Suprapubic skin (tissue), 3 donors: ENCODE measurements around the gene LUC7L.

Source experiments
- POLR2A ChIP-seq, 2 donors: fragments of 450-650 bp; IDR thresholded peaks; one replicate each; pipeline ENCODE4 v1.6.1; 2017; ENCODE audit warnings: antibody characterized with exemption in 2 of 2, mild to moderate bottlenecking in 2 of 2, moderate library complexity in 2 of 2
- TF ChIP-seq, protein P1 (sequence below), 2 donors: fragments of 200-600 bp in 1 of 2; fragments of 450-650 bp in 1 of 2; sonication (generic) in 1 of 2; IDR thresholded peaks; one replicate each; pipeline ENCODE4 v1.5.1; 2016 to 2019; ENCODE audit warnings: antibody characterized with exemption in 2 of 2, mild to moderate bottlenecking in 1 of 2, moderate library complexity in 1 of 2

DNA sequence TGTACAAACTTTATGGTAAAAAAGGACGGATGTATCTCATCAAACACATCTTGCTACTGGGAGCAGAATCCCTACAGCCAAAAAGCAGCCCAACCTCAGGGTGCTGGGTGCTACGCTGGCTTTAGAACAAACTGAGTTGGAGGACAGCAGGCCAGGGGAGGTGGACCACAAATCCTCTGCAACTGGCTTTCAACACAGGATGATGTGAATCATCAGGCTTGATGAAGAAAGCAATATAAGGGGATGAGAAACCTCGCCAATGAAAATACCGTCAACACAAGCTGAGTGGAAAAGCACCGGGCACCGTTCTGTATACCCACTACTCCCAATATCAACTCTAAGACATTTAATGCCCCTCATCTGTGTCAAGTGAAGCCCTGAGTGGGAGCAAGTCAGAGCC, 34.7 kb downstream of the LUC7L start:
- TF ChIP-seq POLR2A (IDR thresholded peaks at IDR 0.05) = no peak
- TF ChIP-seq, protein P1, sequence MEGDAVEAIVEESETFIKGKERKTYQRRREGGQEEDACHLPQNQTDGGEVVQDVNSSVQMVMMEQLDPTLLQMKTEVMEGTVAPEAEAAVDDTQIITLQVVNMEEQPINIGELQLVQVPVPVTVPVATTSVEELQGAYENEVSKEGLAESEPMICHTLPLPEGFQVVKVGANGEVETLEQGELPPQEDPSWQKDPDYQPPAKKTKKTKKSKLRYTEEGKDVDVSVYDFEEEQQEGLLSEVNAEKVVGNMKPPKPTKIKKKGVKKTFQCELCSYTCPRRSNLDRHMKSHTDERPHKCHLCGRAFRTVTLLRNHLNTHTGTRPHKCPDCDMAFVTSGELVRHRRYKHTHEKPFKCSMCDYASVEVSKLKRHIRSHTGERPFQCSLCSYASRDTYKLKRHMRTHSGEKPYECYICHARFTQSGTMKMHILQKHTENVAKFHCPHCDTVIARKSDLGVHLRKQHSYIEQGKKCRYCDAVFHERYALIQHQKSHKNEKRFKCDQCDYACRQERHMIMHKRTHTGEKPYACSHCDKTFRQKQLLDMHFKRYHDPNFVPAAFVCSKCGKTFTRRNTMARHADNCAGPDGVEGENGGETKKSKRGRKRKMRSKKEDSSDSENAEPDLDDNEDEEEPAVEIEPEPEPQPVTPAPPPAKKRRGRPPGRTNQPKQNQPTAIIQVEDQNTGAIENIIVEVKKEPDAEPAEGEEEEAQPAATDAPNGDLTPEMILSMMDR (IDR thresholded peaks at IDR 0.05) = no peak
